Adrenal gland (tissue), 5 donors: ENCODE data around the gene SHLD1.

Experiments
- POLR2A ChIP-seq, 2 donors: fragments of 450-650 bp; IDR thresholded peaks; one replicate each; pipeline ENCODE4 v1.6.1; 2017; ENCODE audit warnings: antibody characterized with exemption in 2 of 2, mild to moderate bottlenecking in 2 of 2, moderate library complexity in 1 of 2
- TF ChIP-seq, protein P1 (sequence below), 6 experiments: fragments of 450-650 bp in 4 of 6; fragments of 200-600 bp in 2 of 6; sonication (generic) in 1 of 6; IDR thresholded peaks; 1 replicate in 5 of 6; 2 replicates in 1 of 6; pipeline versions ENCODE4 v1.5.1 to v1.8.0; 2016 to 2021; ENCODE audit warnings: antibody characterized with exemption in 6 of 6, mild to moderate bottlenecking in 2 of 6, moderate library complexity in 1 of 6
- donor health status: DM: no; HTN: no; CAD: no.

DNA sequence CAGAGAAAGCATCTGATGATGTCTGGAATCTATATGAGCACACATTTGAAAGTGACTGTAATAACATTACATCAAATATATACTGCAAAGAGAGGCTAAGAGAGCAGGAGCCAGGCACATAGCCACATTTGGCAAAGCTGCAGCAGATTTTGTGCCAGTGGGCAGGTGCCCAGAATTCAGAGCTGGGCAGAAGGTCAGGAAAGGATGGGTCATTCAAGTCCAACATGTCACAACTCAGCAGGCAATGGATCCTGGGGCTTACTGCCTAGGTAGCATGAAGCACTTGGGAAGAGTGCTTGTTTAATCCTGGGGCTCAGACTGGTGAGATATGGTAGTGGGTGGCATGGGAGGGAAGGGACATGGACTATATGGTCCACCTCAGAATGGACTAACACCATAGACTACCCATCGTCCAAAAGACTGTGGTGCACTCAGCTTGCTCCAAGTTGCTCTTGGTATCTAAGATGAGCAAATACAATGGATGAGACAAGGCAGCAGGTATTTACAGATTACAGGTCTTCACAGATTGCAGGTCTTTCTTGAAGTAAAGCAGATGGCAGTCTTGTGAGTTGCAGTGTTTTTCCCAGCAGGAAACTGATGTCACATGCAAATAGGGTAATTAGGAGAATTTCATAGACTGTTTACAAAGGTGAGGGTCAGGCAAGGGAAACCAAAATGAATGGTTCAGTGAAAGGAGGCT is 31.2 kb upstream of the SHLD1 start:
- no peak for TF ChIP-seq POLR2A (IDR thresholded peaks at IDR 0.05)
- TF ChIP-seq, protein P1, sequence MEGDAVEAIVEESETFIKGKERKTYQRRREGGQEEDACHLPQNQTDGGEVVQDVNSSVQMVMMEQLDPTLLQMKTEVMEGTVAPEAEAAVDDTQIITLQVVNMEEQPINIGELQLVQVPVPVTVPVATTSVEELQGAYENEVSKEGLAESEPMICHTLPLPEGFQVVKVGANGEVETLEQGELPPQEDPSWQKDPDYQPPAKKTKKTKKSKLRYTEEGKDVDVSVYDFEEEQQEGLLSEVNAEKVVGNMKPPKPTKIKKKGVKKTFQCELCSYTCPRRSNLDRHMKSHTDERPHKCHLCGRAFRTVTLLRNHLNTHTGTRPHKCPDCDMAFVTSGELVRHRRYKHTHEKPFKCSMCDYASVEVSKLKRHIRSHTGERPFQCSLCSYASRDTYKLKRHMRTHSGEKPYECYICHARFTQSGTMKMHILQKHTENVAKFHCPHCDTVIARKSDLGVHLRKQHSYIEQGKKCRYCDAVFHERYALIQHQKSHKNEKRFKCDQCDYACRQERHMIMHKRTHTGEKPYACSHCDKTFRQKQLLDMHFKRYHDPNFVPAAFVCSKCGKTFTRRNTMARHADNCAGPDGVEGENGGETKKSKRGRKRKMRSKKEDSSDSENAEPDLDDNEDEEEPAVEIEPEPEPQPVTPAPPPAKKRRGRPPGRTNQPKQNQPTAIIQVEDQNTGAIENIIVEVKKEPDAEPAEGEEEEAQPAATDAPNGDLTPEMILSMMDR (IDR thresholded peaks at IDR 0.05): no peak
